Ovary (tissue), 9 donors: ENCODE data around the gene ERMAP. TPM values are rescaled to one million over a fixed set of nuclear protein-coding genes. Genes with fewer than 3 reads are reported as not detected.

Experiments used
- DNase-seq, 5 donors: peaks; one replicate each; pipeline ENCODE4 v3.0.0-alpha.2; 2019 to 2020
- H3K27ac ChIP-seq, 2 donors: fragments of 200-600 bp; one replicate each; pipeline versions ENCODE4 v1.5.1 to v1.8.0; 2019 to 2022
- H3K27me3 ChIP-seq: fragments of 200-600 bp; one replicate; pipeline ENCODE4 v1.8.0; 2022
- H3K36me3 ChIP-seq: fragments of 200-600 bp; sonication (generic); one replicate; pipeline ENCODE4 v1.5.1; 2019
- H3K4me1 ChIP-seq: one replicate; pipeline ENCODE4 v1.8.1; 2013; ENCODE audit warnings: mild to moderate bottlenecking, moderate library complexity; ENCODE audit not compliant: insufficient read depth
- H3K4me3 ChIP-seq: fragments of 200-600 bp; sonication (generic); one replicate; pipeline ENCODE4 v1.5.1; 2017
- H3K9me3 ChIP-seq, 2 donors: fragments of 200-600 bp in 1 of 2; sonication (generic) in 1 of 2; one replicate each; pipeline versions ENCODE4 v1.5.1 to v1.8.1; 2013 to 2019; ENCODE audit warnings: mild to moderate bottlenecking in 1 of 2, moderate library complexity in 1 of 2
- EP300 ChIP-seq: sonication (generic); formaldehyde crosslinking; IDR thresholded peaks from one replicate; pipeline ENCODE4 v1.6.1; 2017; ENCODE audit warnings: antibody characterized with exemption
- POLR2A ChIP-seq: fragments of 450-650 bp; IDR thresholded peaks from one replicate; pipeline ENCODE4 v1.6.1; 2017; ENCODE audit warnings: antibody characterized with exemption, mild to moderate bottlenecking, moderate library complexity
- WGBS, 3 donors: extraction: QIAGEN DNeasy Blood & Tissue Kit in 1 of 3; methylation state at CpG; one replicate each; pipeline versions ENCODE4 v1.1.5 to v1.1.7; 2013 to 2017; 5-methylcytosine and 5-hydroxymethylcytosine counted together
- intact Hi-C, 4 donors: fragments of 100-400 bp; cut with DNase I; formaldehyde crosslinking; loops; one replicate each; pipeline versions ENCODE4 v1.11.0 to v1.15.1; 2022 to 2023
- polyA plus RNA-seq, 2 donors: library from polyadenylated mRNA; stranded (reverse); fragments of 200-250 nt in 1 of 2; fragments of 350-450 nt in 1 of 2; fragmentation: Illumina TruSeq in 1 of 2; extraction: RNeasy Lipid Tissue Mini Kit (QIAGEN cat#74804) in 1 of 2; gene quantifications; one replicate each; pipeline ENCODE4 v1.2.3, GENCODE V29; 2013 to 2014
- total RNA-seq, 7 donors: library from RNA; depleted of rRNA in 2 of 7; stranded (reverse); fragments of >200 nt in 2 of 7; fragmentation: NEBNext Ultra II Directional in 3 of 7; extraction: Animal tissue kit (Norgen Biotek cat#: 25700) in 3 of 7; gene quantifications; one replicate each; pipeline versions ENCODE4 v1.1.0 to v1.2.4, GENCODE V29; 2016 to 2023
- TF ChIP-seq, protein P1 (sequence below), 3 donors: fragments of 450-650 bp in 2 of 3; fragments of 200-600 bp in 1 of 3; IDR thresholded peaks; one replicate each; pipeline versions ENCODE4 v1.5.1 to v1.8.0; 2016 to 2022; ENCODE audit warnings: antibody characterized with exemption in 3 of 3, mild to moderate bottlenecking in 1 of 3
- donor health status: DM: no; HTN: no; CAD: no; lungs with moderate emphysema.
- donor health status: DM: no; HTN: no; CAD: no.
- donor health status: Bipolar disorder and iron deficiency.
- donor health status: DM: yes; HTN: yes; CAD: no.
- donor health status: DM: no; HTN: no; CAD: no.
- donor health status: DM: yes; HTN: yes; CAD: no.

The ERMAP gene
- total and polyA plus RNA-seq, 9 donors, result 3.2 to 12.8 (median 7.7) TPM

DNA sequence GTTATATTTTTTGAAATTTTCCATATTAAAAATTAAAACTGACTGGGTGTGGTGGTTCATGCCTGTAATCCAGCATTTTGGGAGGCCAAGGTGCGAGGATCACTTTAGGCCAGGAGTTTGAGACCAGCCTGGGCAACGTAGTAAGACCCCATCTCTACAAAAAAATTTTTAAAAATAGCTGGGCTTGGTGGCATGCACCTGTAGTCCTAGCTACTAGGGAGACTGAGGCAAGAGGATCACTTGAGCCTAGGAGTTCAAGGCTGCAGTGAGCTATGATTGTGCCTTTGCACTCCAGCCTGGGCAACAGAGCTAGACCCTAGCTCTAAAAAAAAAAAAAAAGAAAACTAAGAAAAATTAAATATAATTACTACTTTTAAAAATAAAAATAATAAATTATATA is 4.8 kb downstream of the ERMAP start:
- Histone ChIP-seq H3K27ac (no peak overlapping the region), H3K4me3 (no peak overlapping the region), H3K4me1 (no peaks in the 10 kb centered on the region), H3K36me3 (no peaks in the 10 kb centered on the region), H3K9me3 (no peaks in the 10 kb centered on the region), H3K27me3 (no peaks in the 10 kb centered on the region)
- intact Hi-C loops, result no loop called here
- WGBS, 3 donors, result 96 to 99% (median 97%) methylated on average over 2 of the region's 2 CpGs
- no peak for TF ChIP-seq POLR2A
- no peak for TF ChIP-seq EP300
- TF ChIP-seq, protein P1, sequence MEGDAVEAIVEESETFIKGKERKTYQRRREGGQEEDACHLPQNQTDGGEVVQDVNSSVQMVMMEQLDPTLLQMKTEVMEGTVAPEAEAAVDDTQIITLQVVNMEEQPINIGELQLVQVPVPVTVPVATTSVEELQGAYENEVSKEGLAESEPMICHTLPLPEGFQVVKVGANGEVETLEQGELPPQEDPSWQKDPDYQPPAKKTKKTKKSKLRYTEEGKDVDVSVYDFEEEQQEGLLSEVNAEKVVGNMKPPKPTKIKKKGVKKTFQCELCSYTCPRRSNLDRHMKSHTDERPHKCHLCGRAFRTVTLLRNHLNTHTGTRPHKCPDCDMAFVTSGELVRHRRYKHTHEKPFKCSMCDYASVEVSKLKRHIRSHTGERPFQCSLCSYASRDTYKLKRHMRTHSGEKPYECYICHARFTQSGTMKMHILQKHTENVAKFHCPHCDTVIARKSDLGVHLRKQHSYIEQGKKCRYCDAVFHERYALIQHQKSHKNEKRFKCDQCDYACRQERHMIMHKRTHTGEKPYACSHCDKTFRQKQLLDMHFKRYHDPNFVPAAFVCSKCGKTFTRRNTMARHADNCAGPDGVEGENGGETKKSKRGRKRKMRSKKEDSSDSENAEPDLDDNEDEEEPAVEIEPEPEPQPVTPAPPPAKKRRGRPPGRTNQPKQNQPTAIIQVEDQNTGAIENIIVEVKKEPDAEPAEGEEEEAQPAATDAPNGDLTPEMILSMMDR (IDR thresholded peaks at IDR 0.05), result no peak
- DNase-seq, result no peak

DNA sequence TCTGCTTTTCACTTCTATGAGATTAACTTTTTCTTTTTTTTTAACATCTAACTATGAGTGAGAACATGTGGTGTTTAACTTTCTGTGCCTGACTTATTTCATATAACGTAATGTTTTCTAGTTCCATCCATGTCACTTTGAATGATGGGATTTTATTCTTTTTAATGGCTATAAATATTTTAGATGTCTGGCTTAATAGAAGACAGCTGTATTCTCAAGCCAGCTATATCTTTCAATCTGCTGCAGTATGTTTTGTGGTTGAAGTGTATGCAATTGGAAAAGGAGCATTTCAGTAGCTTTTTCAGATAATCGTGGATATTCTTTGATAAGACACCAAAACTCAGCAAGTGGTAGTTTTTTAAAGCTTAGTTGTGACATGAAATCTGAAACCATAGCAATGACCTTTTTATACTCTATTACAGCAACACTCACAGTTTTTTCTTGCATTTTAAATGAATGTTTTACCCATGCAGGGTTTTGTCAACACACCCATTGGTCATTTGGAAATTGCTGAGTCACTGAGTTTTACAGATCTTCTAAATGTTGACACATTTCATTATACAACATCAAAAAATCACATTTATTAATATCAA is 6.0 kb downstream of the ERMAP start:
- WGBS, 3 donors, result 34 to 41% (median 37%) methylated on average over 2 of the region's 2 CpGs
- Histone ChIP-seq H3K4me1 (no peaks in the 10 kb centered on the region), H3K4me3 (no peak overlapping the region), H3K36me3 (no peaks in the 10 kb centered on the region), H3K27me3 (no peaks in the 10 kb centered on the region), H3K27ac (no peak overlapping the region), H3K9me3 (no peaks in the 10 kb centered on the region)
- TF ChIP-seq, protein P1 (IDR thresholded peaks at IDR 0.05), result no peak
- no peak for TF ChIP-seq EP300
- TF ChIP-seq POLR2A, result no peak
- intact Hi-C loops, result no loop called here
- no peak for DNase-seq

DNA sequence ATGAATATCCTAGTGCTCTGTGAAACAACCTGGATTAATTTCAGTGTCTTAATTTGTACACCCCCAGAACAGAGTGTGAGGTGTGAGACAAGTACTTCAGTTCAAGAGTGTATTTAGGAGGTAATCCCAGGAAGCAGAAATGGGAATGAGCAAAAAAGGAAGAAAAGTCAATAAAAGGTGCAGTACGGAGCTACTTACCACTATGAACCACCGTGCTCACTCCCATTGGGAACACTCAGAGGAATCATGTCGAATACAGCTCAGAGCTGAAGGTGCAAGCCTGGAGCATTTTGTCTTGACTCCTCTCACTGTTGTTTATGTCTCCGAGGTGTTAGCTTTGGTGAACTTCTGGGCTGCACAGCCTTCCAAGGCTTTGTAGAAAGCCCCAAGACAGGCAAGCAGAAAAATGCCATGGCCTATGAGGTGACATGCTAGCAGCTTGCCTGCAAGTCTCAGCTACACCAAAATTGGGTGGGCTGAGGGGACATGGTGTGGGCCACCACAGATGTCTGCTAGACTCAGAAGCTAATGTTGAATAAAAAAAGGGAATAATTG is 7.6 kb downstream of the ERMAP start:
- no peaks in the 10 kb centered on the region for H3K9me3 ChIP-seq
- no peaks in the 10 kb centered on the region for H3K27me3 ChIP-seq
- WGBS, 3 donors, result 90 to 95% (median 93%) methylated on average over 4 of the region's 4 CpGs
- TF ChIP-seq EP300, result no peak
- no peak for TF ChIP-seq POLR2A
- TF ChIP-seq, protein P1 (IDR thresholded peaks at IDR 0.05), result no peak
- H3K27ac ChIP-seq, result no peak overlapping the region
- no peak overlapping the region for H3K4me3 ChIP-seq
- no peaks in the 10 kb centered on the region for H3K36me3 ChIP-seq
- no peaks in the 10 kb centered on the region for H3K4me1 ChIP-seq
- intact Hi-C loops, result loop anchor here in 1 of 4 donors (5.0 kb wide), 1 partner anchor 688 kb away; no protein-coding TSS in a partner anchor
- DNase-seq, result no peak

DNA sequence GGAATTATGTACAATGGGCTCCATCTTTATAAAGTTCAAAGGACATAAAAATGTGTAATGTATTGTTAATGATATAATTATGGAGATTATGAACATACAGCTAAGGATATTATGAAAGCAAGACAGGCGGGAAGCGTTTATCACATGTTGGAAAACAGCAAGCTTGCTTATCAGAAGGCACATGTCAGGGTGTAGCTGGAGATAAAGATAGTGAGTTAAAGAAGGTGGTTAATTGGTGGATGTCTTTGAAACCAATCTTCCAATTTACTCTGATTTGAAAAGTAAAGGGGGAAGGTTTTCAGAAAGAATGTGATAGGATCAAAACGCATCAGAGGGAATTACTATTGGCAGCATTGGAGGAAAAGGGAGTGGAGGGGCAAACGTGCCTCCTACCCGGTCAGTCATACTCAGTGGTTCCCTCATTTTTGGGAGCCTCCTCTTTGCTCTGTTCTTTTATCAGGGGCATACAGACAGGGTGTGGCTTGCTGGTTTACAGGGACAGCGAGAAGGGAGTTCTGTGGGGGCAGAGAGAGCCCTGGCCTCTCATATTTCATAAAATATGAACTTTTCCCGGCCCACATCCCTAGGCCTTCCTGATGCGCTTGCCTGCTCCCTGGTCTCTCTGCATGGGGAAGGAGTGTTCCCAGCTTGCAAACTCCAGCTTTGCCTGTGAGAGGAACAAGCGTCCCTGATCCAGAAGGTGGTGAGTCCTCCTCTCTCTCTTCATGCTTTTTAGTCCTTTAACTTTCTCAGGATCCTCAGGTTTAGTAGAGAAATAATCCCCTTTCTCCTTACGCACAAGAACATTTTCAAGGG is 8.3 kb downstream of the ERMAP start:
- TF ChIP-seq POLR2A (no peak), EP300 (no peak)
- 49 to 56% (median 53%) methylated on average over 10 of the region's 10 CpGs for WGBS, 3 donors
- intact Hi-C loops, result loop anchor here in 1 of 4 donors (5.0 kb wide), 1 partner anchor 687 kb away; no protein-coding TSS in a partner anchor
- Histone ChIP-seq H3K27ac (no peak overlapping the region), H3K36me3 (no peaks in the 10 kb centered on the region), H3K27me3 (no peaks in the 10 kb centered on the region), H3K4me1 (no peaks in the 10 kb centered on the region), H3K9me3 (no peaks in the 10 kb centered on the region), H3K4me3 (no peak overlapping the region)
- no peak for DNase-seq
